Fibroblast of peridontal ligament (primary cell): ENCODE data around the gene ZNF609.

Source experiments
- DNase-seq: peaks from one replicate; pipeline ENCODE4 v3.0.0-alpha.2; 2010; ENCODE audit errors: extremely low read depth

Gene ZNF609

GRCh38 chr15:64542091-64542490 is 81.7 kb downstream of the ZNF609 start:
- DNase-seq, result no peak

GRCh38 chr15:64544450-64544849 is 84.1 kb downstream of the ZNF609 start:
- no peak for DNase-seq

GRCh38 chr15:64547275-64547674 is 86.9 kb downstream of the ZNF609 start:
- DNase-seq, result no peak

- DNase-seq, result no peak
Observed at GRCh38 chr15:64548235-64548634, 87.9 kb downstream of the ZNF609 start.

- no peak for DNase-seq
Observed at GRCh38 chr15:64549860-64550259, 89.5 kb downstream of the ZNF609 start.

- DNase-seq, result no peak
Observed at GRCh38 chr15:64552281-64552948, 92.0 kb downstream of the ZNF609 start.

- DNase-seq, result peak; percentile 31
Observed at GRCh38 chr15:64558460-64559179, 98.2 kb downstream of the ZNF609 start.

- DNase-seq, result no peak
Observed at GRCh38 chr15:64559243-64559642, 98.9 kb downstream of the ZNF609 start.

GRCh38 chr15:64560501-64560900 is 100.1 kb downstream of the ZNF609 start:
- no peak for DNase-seq

GRCh38 chr15:64560998-64561397 is 100.6 kb downstream of the ZNF609 start:
- no peak for DNase-seq

- DNase-seq, result peak; percentile 7
Observed at GRCh38 chr15:64562003-64562640, 101.7 kb downstream of the ZNF609 start.

- no peak for DNase-seq
Observed at GRCh38 chr15:64566102-64566501, 105.7 kb downstream of the ZNF609 start.

GRCh38 chr15:64566629-64567427 is 106.5 kb downstream of the ZNF609 start:
- no peak for DNase-seq

GRCh38 chr15:64568765-64569164 is 108.4 kb downstream of the ZNF609 start:
- no peak for DNase-seq

GRCh38 chr15:64571857-64572291 is 111.5 kb downstream of the ZNF609 start:
- DNase-seq, result no peak

- DNase-seq, result no peak
Observed at GRCh38 chr15:64572856-64573255, 112.5 kb downstream of the ZNF609 start.

- peak; percentile 69 for DNase-seq
Observed at GRCh38 chr15:64574301-64575017, 114.1 kb downstream of the ZNF609 start.

GRCh38 chr15:64580696-64581407 is 120.5 kb downstream of the ZNF609 start:
- no peak for DNase-seq

- no peak for DNase-seq
Observed at GRCh38 chr15:64581408-64581761, 121.0 kb downstream of the ZNF609 start.

- DNase-seq, result no peak
Observed at GRCh38 chr15:64582202-64582601, 121.8 kb downstream of the ZNF609 start.

- DNase-seq, result no peak
Observed at GRCh38 chr15:64583519-64583918, 123.1 kb downstream of the ZNF609 start.
